Esophagus (tissue), 2 donors: ENCODE measurements around the gene SEPTIN3. TPM values are rescaled to one million over a fixed set of nuclear protein-coding genes. Genes with fewer than 3 reads are reported as not detected.

Experiments used
- H3K27ac ChIP-seq, 2 donors: one replicate each; pipeline ENCODE4 v1.5.1; 2013; ENCODE audit warnings: low read depth in 2 of 2, mild to moderate bottlenecking in 2 of 2, inconsistent platforms in 1 of 2, low read length in 1 of 2, moderate library complexity in 1 of 2
- H3K27me3 ChIP-seq, 2 donors: one replicate each; pipeline ENCODE4 v1.6.1; 2013; ENCODE audit warnings: low read length in 2 of 2, control low read depth in 1 of 2, mild to moderate bottlenecking in 1 of 2; ENCODE audit not compliant: insufficient read depth in 2 of 2, control insufficient read depth in 1 of 2
- H3K36me3 ChIP-seq, 2 donors: one replicate each; pipeline ENCODE4 v1.6.1; 2013; ENCODE audit warnings: low read length in 1 of 2; ENCODE audit not compliant: control insufficient read depth in 2 of 2, insufficient read depth in 2 of 2
- H3K4me1 ChIP-seq, 2 donors: one replicate each; pipeline ENCODE4 v1.6.1; 2013; ENCODE audit warnings: low read length in 1 of 2; ENCODE audit not compliant: control insufficient read depth in 2 of 2, insufficient read depth in 2 of 2
- H3K4me3 ChIP-seq, 2 donors: one replicate each; pipeline ENCODE4 v1.5.1; 2013; ENCODE audit warnings: low read length in 2 of 2, mild to moderate bottlenecking in 2 of 2, low read depth in 1 of 2, moderate library complexity in 1 of 2
- H3K9me3 ChIP-seq, 2 donors: one replicate each; pipeline ENCODE4 v1.6.1; 2013; ENCODE audit warnings: mild to moderate bottlenecking in 2 of 2, low read depth in 1 of 2, low read length in 1 of 2, moderate library complexity in 1 of 2; ENCODE audit not compliant: control insufficient read depth in 2 of 2, insufficient read depth in 1 of 2
- WGBS, 2 donors: extraction: QIAGEN DNeasy Blood & Tissue Kit; methylation state at CpG; one replicate each; pipeline ENCODE4 v1.1.7; 2013; 5-methylcytosine and 5-hydroxymethylcytosine counted together
- polyA plus RNA-seq, 2 donors: library from polyadenylated mRNA; stranded (reverse); fragments of 200-250 nt; gene quantifications; one replicate each; pipeline ENCODE4 v1.2.3, GENCODE V29; 2013
- donor health status: healthy with polysubstance abuse.
- donor health status: Bipolar disorder and iron deficiency.

SEPTIN3 gene
- polyA plus RNA-seq, 2 donors = 0.11 to 0.18 TPM

GRCh38 chr22:41974691-41975290 is 5.5 kb downstream of the SEPTIN3 start:
- H3K27me3 ChIP-seq = peaks cover 0 to 3% of the 10 kb centered on the region in 2 donors

GRCh38 chr22:41975299-41976069 is 6.2 kb downstream of the SEPTIN3 start:
- Histone ChIP-seq H3K9me3 (no peaks in the 10 kb centered on the region), H3K27me3 (peaks cover 0 to 3% of the 10 kb centered on the region in 2 donors), H3K4me1 (peaks cover 5 to 6% of the 10 kb centered on the region in 2 donors), H3K36me3 (no peaks in the 10 kb centered on the region), H3K27ac (no peak overlapping the region), H3K4me3 (no peak overlapping the region)
- WGBS, 2 donors = 61 to 64% methylated on average over 12 of the region's 12 CpGs

More at GRCh38 chr22:41974691-41975290, 5.5 kb downstream of the SEPTIN3 start:
- Histone ChIP-seq H3K36me3 (no peaks in the 10 kb centered on the region), H3K27ac (no peak overlapping the region), H3K4me1 (peaks cover 5 to 6% of the 10 kb centered on the region in 2 donors), H3K4me3 (no peak overlapping the region), H3K9me3 (no peaks in the 10 kb centered on the region)
- WGBS, 2 donors = 66 to 72% methylated on average over 10 of the region's 10 CpGs

- Histone ChIP-seq H3K9me3 (no peaks in the 10 kb centered on the region), H3K4me1 (peaks cover 5 to 6% of the 10 kb centered on the region in 2 donors), H3K27me3 (peaks cover 0 to 3% of the 10 kb centered on the region in 2 donors), H3K36me3 (no peaks in the 10 kb centered on the region), H3K4me3 (peak overlapping the region; percentile 22 to 58), H3K27ac (no peak overlapping the region)
- 2 to 5% methylated on average over 23 to 72 of the region's 72 CpGs for WGBS, 2 donors
These were observed 7.0 kb downstream of the SEPTIN3 start for GRCh38 chr22:41976070-41976901.

- H3K4me3 ChIP-seq = peak overlapping the region; percentile 24 to 58
- H3K9me3 ChIP-seq = no peaks in the 10 kb centered on the region
- peaks cover 5 to 6% of the 10 kb centered on the region in 2 donors for H3K4me1 ChIP-seq
- no peaks in the 10 kb centered on the region for H3K36me3 ChIP-seq
- no peak overlapping the region for H3K27ac ChIP-seq
- 4 to 5% methylated on average over 45 to 46 of the region's 46 CpGs for WGBS, 2 donors
- H3K27me3 ChIP-seq = peaks cover 0 to 3% of the 10 kb centered on the region in 2 donors
These were observed 7.8 kb downstream of the SEPTIN3 start for GRCh38 chr22:41976961-41977566.

- WGBS, 2 donors = 96 to 100% methylated on average over 1 of the region's 1 CpG
These were observed 9.5 kb downstream of the SEPTIN3 start for GRCh38 chr22:41978732-41979131.

GRCh38 chr22:41979423-41980250 is 10.4 kb downstream of the SEPTIN3 start:
- no peaks in the 10 kb centered on the region for H3K9me3 ChIP-seq
- H3K4me1 ChIP-seq = peaks cover 5 to 6% of the 10 kb centered on the region in 2 donors
- H3K27ac ChIP-seq = no peak overlapping the region
- WGBS, 2 donors = 77 to 79% methylated on average over 9 of the region's 9 CpGs
- no peaks in the 10 kb centered on the region for H3K36me3 ChIP-seq
- peaks cover 0 to 3% of the 10 kb centered on the region in 2 donors for H3K27me3 ChIP-seq
- no peak overlapping the region for H3K4me3 ChIP-seq

More at GRCh38 chr22:41978732-41979131, 9.5 kb downstream of the SEPTIN3 start:
- no peaks in the 10 kb centered on the region for H3K36me3 ChIP-seq
- H3K9me3 ChIP-seq = no peaks in the 10 kb centered on the region
- H3K4me3 ChIP-seq = no peak overlapping the region
- H3K27ac ChIP-seq = no peak overlapping the region
- peaks cover 0 to 3% of the 10 kb centered on the region in 2 donors for H3K27me3 ChIP-seq
- peaks cover 5 to 6% of the 10 kb centered on the region in 2 donors for H3K4me1 ChIP-seq

GRCh38 chr22:41982865-41983264 is 13.6 kb downstream of the SEPTIN3 start:
- 61 to 69% methylated on average over 5 of the region's 5 CpGs for WGBS, 2 donors
- Histone ChIP-seq H3K9me3 (no peaks in the 10 kb centered on the region), H3K4me1 (no peaks in the 10 kb centered on the region), H3K27ac (no peak overlapping the region), H3K4me3 (no peak overlapping the region), H3K27me3 (no peaks in the 10 kb centered on the region), H3K36me3 (no peaks in the 10 kb centered on the region)

GRCh38 chr22:41983513-41984405 is 14.5 kb downstream of the SEPTIN3 start:
- H3K36me3 ChIP-seq = no peaks in the 10 kb centered on the region
- 61 to 64% methylated on average over 6 of the region's 6 CpGs for WGBS, 2 donors
- H3K27ac ChIP-seq = no peak overlapping the region
- no peaks in the 10 kb centered on the region for H3K4me1 ChIP-seq
- no peak overlapping the region for H3K4me3 ChIP-seq
- H3K9me3 ChIP-seq = no peaks in the 10 kb centered on the region
- H3K27me3 ChIP-seq = no peaks in the 10 kb centered on the region
